Omental fat pad (tissue), 4 donors: ENCODE measurements around the gene SLC46A2. TPM values are rescaled to one million over a fixed set of nuclear protein-coding genes. Genes with fewer than 3 reads are reported as not detected.

Experiments used
- ATAC-seq: fragments of 150-250 bp; one replicate; pipeline ENCODE4 v1.9.1; 2016; ENCODE audit warnings: mild to moderate bottlenecking, moderate library complexity; ENCODE audit not compliant: low FRiP score
- DNase-seq: peaks from one replicate; pipeline ENCODE4 v3.0.0-alpha.2; 2019; ENCODE audit warnings: low spot score
- total RNA-seq, 4 donors: library from RNA; depleted of rRNA; stranded (reverse); fragments of >200 nt; gene quantifications; one replicate each; pipeline ENCODE4 v1.1.0, GENCODE V29; 2016
- TF ChIP-seq, protein P1 (sequence below), 3 donors: fragments of 450-650 bp; IDR thresholded peaks; one replicate each; pipeline ENCODE4 v1.5.1; 2016 to 2017; ENCODE audit warnings: antibody characterized with exemption in 3 of 3, mild to moderate bottlenecking in 3 of 3, moderate library complexity in 2 of 3

SLC46A2 gene, protein sequence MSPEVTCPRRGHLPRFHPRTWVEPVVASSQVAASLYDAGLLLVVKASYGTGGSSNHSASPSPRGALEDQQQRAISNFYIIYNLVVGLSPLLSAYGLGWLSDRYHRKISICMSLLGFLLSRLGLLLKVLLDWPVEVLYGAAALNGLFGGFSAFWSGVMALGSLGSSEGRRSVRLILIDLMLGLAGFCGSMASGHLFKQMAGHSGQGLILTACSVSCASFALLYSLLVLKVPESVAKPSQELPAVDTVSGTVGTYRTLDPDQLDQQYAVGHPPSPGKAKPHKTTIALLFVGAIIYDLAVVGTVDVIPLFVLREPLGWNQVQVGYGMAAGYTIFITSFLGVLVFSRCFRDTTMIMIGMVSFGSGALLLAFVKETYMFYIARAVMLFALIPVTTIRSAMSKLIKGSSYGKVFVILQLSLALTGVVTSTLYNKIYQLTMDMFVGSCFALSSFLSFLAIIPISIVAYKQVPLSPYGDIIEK
- 1 to 10 TPM in 1 of 4 donors, under 1 TPM in 1, not detected in 2; 0.36 to 1.3 TPM for total RNA-seq

GRCh38 chr9:112890106-112891081, at the start of gene SLC46A2:
TSS of gene SLC46A2 (minus strand) at chr9:112890876. CDS start at chr9:112890681, 195 bp downstream.
- ATAC-seq (no peak), DNase-seq (no peak)
- TF ChIP-seq, protein P1, sequence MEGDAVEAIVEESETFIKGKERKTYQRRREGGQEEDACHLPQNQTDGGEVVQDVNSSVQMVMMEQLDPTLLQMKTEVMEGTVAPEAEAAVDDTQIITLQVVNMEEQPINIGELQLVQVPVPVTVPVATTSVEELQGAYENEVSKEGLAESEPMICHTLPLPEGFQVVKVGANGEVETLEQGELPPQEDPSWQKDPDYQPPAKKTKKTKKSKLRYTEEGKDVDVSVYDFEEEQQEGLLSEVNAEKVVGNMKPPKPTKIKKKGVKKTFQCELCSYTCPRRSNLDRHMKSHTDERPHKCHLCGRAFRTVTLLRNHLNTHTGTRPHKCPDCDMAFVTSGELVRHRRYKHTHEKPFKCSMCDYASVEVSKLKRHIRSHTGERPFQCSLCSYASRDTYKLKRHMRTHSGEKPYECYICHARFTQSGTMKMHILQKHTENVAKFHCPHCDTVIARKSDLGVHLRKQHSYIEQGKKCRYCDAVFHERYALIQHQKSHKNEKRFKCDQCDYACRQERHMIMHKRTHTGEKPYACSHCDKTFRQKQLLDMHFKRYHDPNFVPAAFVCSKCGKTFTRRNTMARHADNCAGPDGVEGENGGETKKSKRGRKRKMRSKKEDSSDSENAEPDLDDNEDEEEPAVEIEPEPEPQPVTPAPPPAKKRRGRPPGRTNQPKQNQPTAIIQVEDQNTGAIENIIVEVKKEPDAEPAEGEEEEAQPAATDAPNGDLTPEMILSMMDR (IDR thresholded peaks at IDR 0.05): no peak

GRCh38 chr9:112939418-112939817, 48.7 kb upstream of the SLC46A2 start:
- ATAC-seq (no peak), DNase-seq (no peak)
- TF ChIP-seq, protein P1 (IDR thresholded peaks at IDR 0.05): no peak

DNA sequence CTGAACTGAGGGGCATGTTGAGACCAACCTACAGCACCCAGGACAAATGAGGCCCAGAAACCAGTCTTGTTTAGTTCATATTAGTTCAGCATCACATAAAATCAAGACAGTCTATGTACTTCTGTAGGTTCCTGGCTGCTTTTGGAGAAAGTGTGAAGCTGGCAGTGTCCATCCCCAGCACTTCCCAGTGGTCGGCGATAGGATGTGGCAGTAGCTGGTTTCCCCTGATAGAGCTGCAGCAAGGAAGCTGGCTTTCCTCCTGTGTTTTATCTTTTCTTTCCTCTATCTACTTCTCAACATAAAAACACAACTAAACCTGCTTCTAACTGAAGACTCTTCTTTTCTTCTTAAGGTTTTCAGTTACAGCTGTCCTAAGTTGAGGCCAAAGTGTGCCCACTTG, 43.0 kb upstream of the SLC46A2 start:
- DNase-seq (no peak), ATAC-seq (no peak)
- TF ChIP-seq, protein P1 (IDR thresholded peaks at IDR 0.05): no peak

DNA sequence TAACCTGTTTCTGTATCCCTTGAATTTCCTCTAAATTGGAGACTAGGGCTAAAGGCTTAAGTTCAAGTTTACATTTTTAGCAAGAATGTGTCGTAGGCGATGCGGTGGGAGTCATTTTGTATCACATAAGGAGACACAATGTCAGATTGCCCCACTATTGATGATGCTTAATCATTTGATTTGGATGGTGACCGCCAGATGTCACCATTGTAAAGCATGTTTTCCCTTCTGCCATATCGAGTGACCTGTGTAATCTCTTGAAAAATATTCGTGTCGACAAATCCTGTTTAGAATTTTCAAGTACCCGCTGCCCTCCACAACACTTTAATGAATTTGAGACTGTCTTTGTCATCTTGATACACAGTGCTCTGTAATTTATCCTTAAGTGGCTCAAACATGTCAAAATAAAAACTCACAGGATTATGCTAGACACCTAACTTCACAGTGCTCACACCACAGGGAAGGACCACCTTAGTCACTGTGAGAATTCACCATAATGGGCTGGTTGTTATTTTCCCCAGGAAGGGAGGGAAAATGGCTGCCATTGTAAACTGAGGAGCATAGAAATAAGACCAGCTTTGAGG, 34.5 kb upstream of the SLC46A2 start:
- TF ChIP-seq, protein P1 (IDR thresholded peaks at IDR 0.05): no peak
- no peak for ATAC-seq
- no peak for DNase-seq

GRCh38 chr9:112921549-112921948, 30.9 kb upstream of the SLC46A2 start:
- DNase-seq (no peak), ATAC-seq (no peak)
- TF ChIP-seq, protein P1 (IDR thresholded peaks at IDR 0.05): no peak

DNA sequence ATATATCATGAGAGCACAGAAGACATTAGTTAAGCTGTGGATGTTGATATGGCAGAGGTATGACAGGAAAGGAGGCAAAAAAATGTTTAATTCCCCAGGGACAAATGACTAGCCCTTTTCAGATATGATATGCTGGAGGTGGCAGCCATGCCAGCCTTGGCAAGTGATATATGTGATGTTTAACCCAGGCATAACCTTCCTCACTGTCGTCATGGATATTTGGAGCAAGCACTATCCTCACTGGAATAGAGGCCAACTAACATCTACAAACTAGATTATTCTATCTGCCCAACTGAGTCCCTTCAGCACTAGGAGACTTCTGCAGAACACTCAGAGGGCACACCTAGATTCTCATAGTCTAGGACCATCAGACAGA, 27.3 kb upstream of the SLC46A2 start:
- DNase-seq (no peak), ATAC-seq (no peak)
- TF ChIP-seq, protein P1 (IDR thresholded peaks at IDR 0.05): no peak
